AG10803 (cell line): Measurements from ENCODE around the gene RNF186.

ENCODE experiments used
- DNase-seq: peaks from one replicate; pipeline ENCODE4 v3.0.0; 2010; ENCODE audit warnings: low read depth
- H3K4me3 ChIP-seq: 2 replicates; pipeline ENCODE4 v1.5.1; 2011; ENCODE audit warnings: mild to moderate bottlenecking, low read length, control low read depth
- TF ChIP-seq, protein P1 (sequence below): conservative IDR thresholded peaks from 2 replicates; pipeline ENCODE4 v1.5.1; 2011; ENCODE audit warnings: mild to moderate bottlenecking, low read length, control low read depth, inconsistent platforms

Gene RNF186

DNA sequence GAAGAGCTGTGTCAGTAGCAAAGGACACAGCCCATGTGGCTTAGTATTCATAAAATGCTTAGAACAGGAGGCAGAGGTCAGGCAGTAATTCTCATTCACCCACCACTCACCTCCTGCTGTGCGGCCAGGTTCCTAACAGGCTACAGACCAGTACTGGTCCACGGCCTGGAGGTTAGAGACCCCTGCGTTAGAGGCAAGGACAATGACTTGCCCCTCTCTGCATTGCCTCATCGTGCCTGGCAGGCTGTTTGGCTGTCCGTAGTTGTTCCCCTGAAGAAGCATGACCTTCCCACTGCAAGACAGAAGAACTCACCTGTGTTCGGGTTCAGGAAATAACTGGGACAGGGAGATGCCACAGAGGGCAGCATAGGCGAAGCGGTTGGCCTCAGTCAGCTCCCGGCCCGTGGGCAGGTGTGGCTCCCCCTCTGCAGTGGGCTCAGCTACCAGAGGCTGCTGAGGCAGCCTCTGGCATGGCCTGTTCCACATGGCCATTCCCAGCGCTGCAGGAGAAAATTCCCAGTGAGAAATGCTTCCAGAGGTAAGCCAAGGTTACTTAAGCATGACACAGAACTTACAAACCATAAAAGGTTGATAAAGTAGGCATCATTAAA lies 34.7 kb downstream of the RNF186 start:
- no peak for DNase-seq
- TF ChIP-seq, protein P1, sequence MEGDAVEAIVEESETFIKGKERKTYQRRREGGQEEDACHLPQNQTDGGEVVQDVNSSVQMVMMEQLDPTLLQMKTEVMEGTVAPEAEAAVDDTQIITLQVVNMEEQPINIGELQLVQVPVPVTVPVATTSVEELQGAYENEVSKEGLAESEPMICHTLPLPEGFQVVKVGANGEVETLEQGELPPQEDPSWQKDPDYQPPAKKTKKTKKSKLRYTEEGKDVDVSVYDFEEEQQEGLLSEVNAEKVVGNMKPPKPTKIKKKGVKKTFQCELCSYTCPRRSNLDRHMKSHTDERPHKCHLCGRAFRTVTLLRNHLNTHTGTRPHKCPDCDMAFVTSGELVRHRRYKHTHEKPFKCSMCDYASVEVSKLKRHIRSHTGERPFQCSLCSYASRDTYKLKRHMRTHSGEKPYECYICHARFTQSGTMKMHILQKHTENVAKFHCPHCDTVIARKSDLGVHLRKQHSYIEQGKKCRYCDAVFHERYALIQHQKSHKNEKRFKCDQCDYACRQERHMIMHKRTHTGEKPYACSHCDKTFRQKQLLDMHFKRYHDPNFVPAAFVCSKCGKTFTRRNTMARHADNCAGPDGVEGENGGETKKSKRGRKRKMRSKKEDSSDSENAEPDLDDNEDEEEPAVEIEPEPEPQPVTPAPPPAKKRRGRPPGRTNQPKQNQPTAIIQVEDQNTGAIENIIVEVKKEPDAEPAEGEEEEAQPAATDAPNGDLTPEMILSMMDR, result no peak
- H3K4me3 ChIP-seq, result no peak overlapping the region

DNA sequence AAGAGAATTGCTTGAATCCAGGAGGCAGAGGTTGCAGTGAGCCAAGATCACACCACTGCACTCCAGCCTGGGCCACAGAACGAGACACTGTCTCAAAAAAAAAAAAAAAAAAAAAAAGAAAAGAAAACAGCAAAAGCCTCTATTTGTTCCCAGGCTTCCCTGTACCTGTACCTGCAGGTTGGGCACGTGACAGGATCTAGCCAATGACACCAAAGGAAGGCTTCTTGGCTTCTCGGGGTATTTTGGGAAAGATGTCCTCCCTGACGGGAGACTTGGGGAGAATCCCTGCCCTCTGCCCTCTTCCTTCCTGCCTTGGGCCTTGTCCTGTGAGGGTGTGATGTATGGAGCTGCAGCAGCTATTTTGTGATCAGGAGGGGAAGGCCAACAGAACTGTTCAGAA lies 38.1 kb downstream of the RNF186 start:
- no peak overlapping the region for H3K4me3 ChIP-seq
- TF ChIP-seq, protein P1, result no peak
- DNase-seq, result no peak

DNA sequence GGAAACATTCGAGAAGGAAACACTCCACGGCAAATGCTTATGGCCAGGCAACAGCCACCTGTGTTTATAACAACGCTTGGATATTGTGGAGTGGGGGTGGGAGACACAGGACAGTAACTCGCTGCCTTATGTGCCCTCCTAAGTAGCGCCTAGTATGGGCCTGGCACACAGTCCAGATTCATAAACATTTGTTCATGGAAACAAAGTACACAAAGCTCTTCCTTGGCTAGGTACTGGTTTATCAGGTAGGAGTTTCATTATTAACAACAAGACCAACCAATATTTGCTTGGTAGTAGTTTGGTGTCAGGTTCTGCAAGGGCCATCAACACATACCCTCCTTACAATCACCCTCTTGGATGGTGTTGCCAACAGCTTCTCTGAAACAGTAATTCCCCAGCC lies 38.8 kb downstream of the RNF186 start:
- no peak overlapping the region for H3K4me3 ChIP-seq
- no peak for DNase-seq
- TF ChIP-seq, protein P1, result no peak

DNA sequence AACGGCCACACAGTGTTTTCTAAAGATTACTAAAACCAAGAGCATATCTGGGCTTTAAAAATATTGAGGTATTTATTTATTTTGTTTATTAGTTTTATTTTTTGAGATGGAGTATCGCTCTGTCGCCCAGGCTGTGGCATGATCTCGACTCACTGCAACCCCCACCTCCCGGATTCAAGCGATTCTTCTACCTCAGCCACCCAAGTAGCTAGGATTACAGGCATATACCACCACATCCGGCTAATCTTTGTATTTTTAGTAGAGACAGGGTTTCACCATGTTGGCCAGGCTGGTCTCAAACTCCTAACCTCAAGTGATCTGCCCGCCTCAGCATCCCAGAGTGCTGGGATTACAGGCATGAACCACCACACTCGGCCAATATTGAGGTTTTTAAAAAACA lies 39.3 kb downstream of the RNF186 start:
- TF ChIP-seq, protein P1, result no peak
- no peak for DNase-seq

DNA sequence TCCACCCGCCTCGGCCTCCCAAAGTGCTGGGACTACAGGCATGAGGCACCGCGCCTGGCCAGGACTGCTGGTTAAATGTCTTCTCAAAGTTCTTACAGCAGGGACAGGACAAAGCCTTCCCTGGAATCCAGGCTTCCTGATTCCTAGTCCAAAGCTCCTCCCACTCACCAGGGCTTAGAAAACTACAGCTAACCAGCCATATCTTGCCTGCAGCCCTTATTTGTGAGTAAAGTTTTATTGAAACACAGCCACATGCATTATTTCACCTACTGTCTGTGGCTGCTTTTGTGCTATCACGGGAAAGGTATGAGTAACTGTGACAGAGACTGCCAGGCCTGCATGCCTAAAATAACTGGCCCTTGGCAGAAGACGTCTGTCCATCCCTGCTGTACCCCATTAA lies 39.8 kb downstream of the RNF186 start:
- TF ChIP-seq, protein P1, result no peak
- no peak for DNase-seq
- no peak overlapping the region for H3K4me3 ChIP-seq

More for the DNA sequence above, 39.3 kb downstream of the RNF186 start:
- H3K4me3 ChIP-seq, result no peak overlapping the region

DNA sequence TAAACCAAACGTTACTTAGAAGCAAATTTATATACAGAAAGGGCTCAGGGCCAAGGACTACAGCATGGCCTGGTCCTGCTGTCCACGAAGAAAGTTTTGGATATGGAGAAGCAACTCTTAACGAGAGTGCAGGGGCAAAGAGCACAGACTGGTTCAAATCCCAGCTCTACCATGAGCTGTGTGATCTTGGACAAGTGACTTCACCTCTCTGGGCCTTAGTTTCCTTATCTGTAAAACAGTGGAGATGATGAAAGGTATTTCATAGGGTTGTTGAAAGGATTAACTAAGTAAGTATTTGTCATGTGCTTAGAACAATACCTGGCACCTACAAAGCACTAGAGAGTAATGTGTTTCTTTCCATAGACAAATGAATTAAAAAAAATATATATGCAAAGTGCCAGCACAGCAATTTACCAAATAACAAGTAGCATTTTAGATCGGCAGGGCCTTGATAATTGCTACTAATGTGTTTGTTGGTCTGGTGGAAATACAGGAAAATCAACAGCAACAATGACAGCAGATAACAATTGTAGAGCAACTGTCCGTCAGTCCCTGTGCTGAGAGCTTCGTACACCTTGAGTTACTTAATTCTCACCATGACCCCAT lies 40.8 kb downstream of the RNF186 start:
- H3K4me3 ChIP-seq, result no peak overlapping the region
- DNase-seq, result no peak
- TF ChIP-seq, protein P1, result no peak

DNA sequence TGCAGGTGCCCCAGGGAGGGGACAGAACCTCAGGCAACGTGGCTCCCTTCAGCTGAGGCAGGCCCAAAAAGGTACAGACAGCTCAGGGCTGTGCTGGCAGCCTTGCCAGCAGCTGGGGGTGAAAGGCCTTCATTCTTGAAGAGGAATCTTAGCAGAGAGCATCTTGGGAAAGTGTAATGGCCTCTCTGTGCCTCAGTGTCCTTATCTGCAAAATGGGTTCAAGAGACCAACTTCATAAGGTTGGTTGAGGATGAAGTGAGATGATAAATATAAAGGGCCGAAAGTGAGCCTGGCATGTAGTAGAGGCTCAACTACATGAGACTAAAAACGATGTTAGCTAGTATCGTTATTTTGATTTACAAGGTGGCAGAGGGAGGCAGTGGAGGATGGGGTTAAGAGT lies 41.6 kb downstream of the RNF186 start:
- DNase-seq, result no peak
- no peak overlapping the region for H3K4me3 ChIP-seq
- TF ChIP-seq, protein P1, result no peak
